GM12801 (cell line): ENCODE data around the gene SND1.

Experiments
- TF ChIP-seq, protein P1 (sequence below): IDR thresholded peaks from one replicate; pipeline ENCODE4 v1.5.1; 2011; ENCODE audit warnings: control low read depth; ENCODE audit not compliant: insufficient read length; ENCODE audit errors: extremely low read depth

SND1 gene

GRCh38 chr7:127894588-127894987 is 242.6 kb downstream of the SND1 start:
- TF ChIP-seq, protein P1, sequence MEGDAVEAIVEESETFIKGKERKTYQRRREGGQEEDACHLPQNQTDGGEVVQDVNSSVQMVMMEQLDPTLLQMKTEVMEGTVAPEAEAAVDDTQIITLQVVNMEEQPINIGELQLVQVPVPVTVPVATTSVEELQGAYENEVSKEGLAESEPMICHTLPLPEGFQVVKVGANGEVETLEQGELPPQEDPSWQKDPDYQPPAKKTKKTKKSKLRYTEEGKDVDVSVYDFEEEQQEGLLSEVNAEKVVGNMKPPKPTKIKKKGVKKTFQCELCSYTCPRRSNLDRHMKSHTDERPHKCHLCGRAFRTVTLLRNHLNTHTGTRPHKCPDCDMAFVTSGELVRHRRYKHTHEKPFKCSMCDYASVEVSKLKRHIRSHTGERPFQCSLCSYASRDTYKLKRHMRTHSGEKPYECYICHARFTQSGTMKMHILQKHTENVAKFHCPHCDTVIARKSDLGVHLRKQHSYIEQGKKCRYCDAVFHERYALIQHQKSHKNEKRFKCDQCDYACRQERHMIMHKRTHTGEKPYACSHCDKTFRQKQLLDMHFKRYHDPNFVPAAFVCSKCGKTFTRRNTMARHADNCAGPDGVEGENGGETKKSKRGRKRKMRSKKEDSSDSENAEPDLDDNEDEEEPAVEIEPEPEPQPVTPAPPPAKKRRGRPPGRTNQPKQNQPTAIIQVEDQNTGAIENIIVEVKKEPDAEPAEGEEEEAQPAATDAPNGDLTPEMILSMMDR: no peak

DNA sequence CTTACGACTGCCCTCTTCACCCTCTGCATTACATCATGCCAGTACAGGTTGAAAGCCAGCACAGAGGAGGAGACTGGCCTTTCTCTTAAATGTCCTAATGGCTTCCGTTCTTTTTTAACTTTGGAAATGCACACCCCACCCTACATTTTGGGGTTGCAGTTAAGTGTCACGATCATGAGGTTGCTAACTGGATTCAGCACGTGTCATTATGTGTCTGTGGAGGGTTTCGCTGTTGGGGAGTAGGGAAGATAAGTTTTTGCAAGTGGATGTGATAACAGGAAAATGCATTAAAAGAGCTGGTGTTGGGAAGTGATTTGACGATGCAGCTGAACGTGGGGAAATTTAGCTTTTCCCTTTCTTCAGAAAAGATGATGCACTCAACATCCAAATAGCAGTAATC is 243.4 kb downstream of the SND1 start:
- TF ChIP-seq, protein P1: no peak

GRCh38 chr7:127895814-127896280 is 243.9 kb downstream of the SND1 start:
- TF ChIP-seq, protein P1: no peak

DNA sequence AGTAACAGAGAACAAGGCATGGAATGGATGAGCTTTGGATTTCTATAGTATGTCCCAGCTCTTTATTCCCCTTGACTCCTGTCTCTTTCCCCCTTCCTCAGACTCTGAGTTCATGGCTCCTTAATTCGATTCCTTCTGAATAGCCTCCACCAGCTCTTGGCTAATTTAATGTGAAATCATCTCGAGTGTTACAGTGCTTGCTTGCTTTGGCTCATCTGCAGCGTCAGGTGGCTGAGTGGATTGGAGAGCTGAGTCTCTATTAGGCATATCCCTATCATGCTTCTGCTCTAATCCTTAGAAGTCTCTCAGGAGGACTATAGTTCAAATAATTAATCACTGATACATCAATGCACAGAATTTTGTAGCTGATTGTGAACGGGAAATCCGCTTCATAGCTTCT is 244.7 kb downstream of the SND1 start:
- TF ChIP-seq, protein P1: no peak

DNA sequence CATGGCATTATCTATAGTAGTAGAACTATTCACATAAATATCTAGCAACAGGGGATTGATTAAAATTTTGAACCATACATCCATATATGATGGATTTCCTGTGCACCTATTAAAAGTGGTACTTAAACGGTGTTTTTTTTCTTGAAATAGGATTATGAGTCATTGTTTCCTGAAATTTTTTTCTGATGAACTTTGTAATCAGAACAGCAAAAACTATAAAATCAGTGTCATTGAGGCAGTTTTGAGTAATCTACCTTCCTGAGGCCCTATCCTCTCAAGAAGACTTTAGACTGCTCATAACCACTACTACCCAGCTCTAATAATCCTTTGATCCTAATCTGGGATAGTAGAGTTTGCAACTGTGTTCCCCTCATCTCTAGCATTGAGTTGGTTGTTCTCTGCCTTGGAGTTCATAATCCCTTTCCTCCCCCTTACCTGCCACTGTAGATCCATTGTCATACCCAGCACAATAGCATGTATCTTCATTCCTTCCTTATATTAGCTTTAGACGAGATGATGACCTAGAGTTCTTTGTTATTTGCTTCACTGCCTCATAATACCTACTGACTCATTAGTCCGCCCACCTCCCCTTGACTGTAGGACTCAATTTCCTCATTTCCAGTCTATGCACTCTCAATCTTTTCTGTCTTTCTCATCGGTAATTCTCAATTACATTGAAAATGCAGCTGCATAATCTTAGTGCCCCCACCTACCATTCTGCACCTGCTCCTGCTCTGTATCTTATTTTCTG is 245.9 kb downstream of the SND1 start:
- TF ChIP-seq, protein P1: no peak

GRCh38 chr7:127899411-127899810 is 247.4 kb downstream of the SND1 start:
- TF ChIP-seq, protein P1: no peak

- TF ChIP-seq, protein P1: no peak
Observed at GRCh38 chr7:127900141-127900540, 248.1 kb downstream of the SND1 start.
